GM19372 (cell line): ENCODE measurements around the gene PRKN.

Experiments
- ATAC-seq: cut with Tn5 transposase; IDR thresholded peaks from one replicate; pipeline ENCODE4 v1.9.1; 2021; ENCODE audit warnings: mild to moderate bottlenecking, low read depth, moderate library complexity; ENCODE audit not compliant: unreplicated experiment

The PRKN gene

GRCh38 chr6:161618831-161619454, 1108.6 kb downstream of the PRKN start:
- ATAC-seq, result no peak

- no peak for ATAC-seq
Measured at GRCh38 chr6:161613711-161614110, 1113.9 kb downstream of the PRKN start.

- no peak for ATAC-seq
Measured at GRCh38 chr6:161608771-161609170, 1118.8 kb downstream of the PRKN start.

- ATAC-seq, result no peak
Measured at GRCh38 chr6:161607696-161608297, 1119.8 kb downstream of the PRKN start.

GRCh38 chr6:161602359-161602758, 1125.2 kb downstream of the PRKN start:
- ATAC-seq, result no peak

GRCh38 chr6:161598896-161599295, 1128.7 kb downstream of the PRKN start:
- no peak for ATAC-seq

- ATAC-seq, result no peak
Measured at GRCh38 chr6:161596807-161597520, 1130.6 kb downstream of the PRKN start.

GRCh38 chr6:161594412-161594811, 1133.2 kb downstream of the PRKN start:
- no peak for ATAC-seq

- no peak for ATAC-seq
Measured at GRCh38 chr6:161590961-161591627, 1136.5 kb downstream of the PRKN start.

GRCh38 chr6:161586887-161587286, 1140.7 kb downstream of the PRKN start:
- no peak for ATAC-seq

GRCh38 chr6:161584621-161585340, 1142.8 kb downstream of the PRKN start:
- no peak for ATAC-seq

GRCh38 chr6:161584051-161584450, 1143.5 kb downstream of the PRKN start:
- no peak for ATAC-seq

- no peak for ATAC-seq
Measured at GRCh38 chr6:161583584-161583983, 1144.0 kb downstream of the PRKN start.

GRCh38 chr6:161578478-161578877, 1149.1 kb downstream of the PRKN start:
- no peak for ATAC-seq

GRCh38 chr6:161575523-161576254, 1151.9 kb downstream of the PRKN start:
- ATAC-seq, result no peak

GRCh38 chr6:161568885-161569456, 1158.6 kb downstream of the PRKN start:
- ATAC-seq, result no peak

GRCh38 chr6:161564952-161565351, 1162.6 kb downstream of the PRKN start:
- no peak for ATAC-seq

- no peak for ATAC-seq
Measured at GRCh38 chr6:161561908-161562307, 1165.7 kb downstream of the PRKN start.

GRCh38 chr6:161557333-161558107, 1170.0 kb downstream of the PRKN start:
- ATAC-seq, result no peak
